HEK293T (cell line): ENCODE measurements around the gene PCDHA12.

ENCODE experiments used
- CTCF ChIA-PET: fragments of 350-600 bp; formaldehyde crosslinking; extraction: SDS; loops from one replicate; lab custom pipeline; 2021; ENCODE audit warnings: antibody characterized with exemption, inconsistent platforms; lab: Yijun Ruan, JAX
- POLR2A ChIA-PET: fragments of 350-600 bp; formaldehyde crosslinking; extraction: SDS; loops from one replicate; lab custom pipeline; 2020; ENCODE audit warnings: antibody characterized with exemption, inconsistent platforms; lab: Yijun Ruan, JAX
- DNase-seq: peaks from one replicate; pipeline ENCODE4 v3.0.0; 2012; ENCODE audit warnings: mixed read lengths; ENCODE audit errors: extremely low spot score
- ARNT ChIP-seq: fragments of 450-650 bp; IDR thresholded peaks from 2 replicates; pipeline ENCODE4 v1.6.1; 2017; ENCODE audit warnings: mild to moderate bottlenecking
- BHLHE40 ChIP-seq: fragments of 450-650 bp; IDR thresholded peaks from 2 replicates; pipeline ENCODE4 v1.6.1; 2016; ENCODE audit warnings: mild to moderate bottlenecking, moderate library complexity, borderline replicate concordance
- CTBP1 ChIP-seq: fragments of 450-650 bp; IDR thresholded peaks from 2 replicates; pipeline ENCODE4 v1.6.1; 2016; ENCODE audit warnings: borderline replicate concordance
- ELF4 ChIP-seq: fragments of 450-650 bp; IDR thresholded peaks from 2 replicates; pipeline ENCODE4 v1.6.1; 2017; ENCODE audit warnings: antibody characterized with exemption
- FOXA1 ChIP-seq: fragments of 450-650 bp; IDR thresholded peaks from 2 replicates; pipeline ENCODE4 v1.6.1; 2016; ENCODE audit warnings: mild to moderate bottlenecking
- FOXK2 ChIP-seq: fragments of 450-650 bp; IDR thresholded peaks from 2 replicates; pipeline ENCODE4 v1.6.1; 2016; ENCODE audit warnings: mild to moderate bottlenecking
- FOXM1 ChIP-seq: fragments of 450-650 bp; IDR thresholded peaks from 2 replicates; pipeline ENCODE4 v1.6.1; 2017; ENCODE audit warnings: mild to moderate bottlenecking, borderline replicate concordance
- HDGF ChIP-seq: fragments of 450-650 bp; IDR thresholded peaks from 2 replicates; pipeline ENCODE4 v1.6.1; 2017; ENCODE audit warnings: antibody characterized with exemption, borderline replicate concordance
- L3MBTL2 ChIP-seq: fragments of 450-650 bp; conservative IDR thresholded peaks from 2 replicates; pipeline ENCODE4 v1.6.1; 2016; ENCODE audit warnings: mild to moderate bottlenecking
- LEF1 ChIP-seq: fragments of 450-650 bp; IDR thresholded peaks from 2 replicates; pipeline ENCODE4 v1.6.1; 2017; ENCODE audit warnings: mild to moderate bottlenecking, borderline replicate concordance
- NFRKB ChIP-seq: fragments of 450-650 bp; IDR thresholded peaks from 2 replicates; pipeline ENCODE4 v1.6.1; 2016; ENCODE audit warnings: mild to moderate bottlenecking, moderate library complexity
- PKNOX1 ChIP-seq: fragments of 450-650 bp; IDR thresholded peaks from 2 replicates; pipeline ENCODE4 v1.6.1; 2016
- SP1 ChIP-seq: fragments of 450-650 bp; IDR thresholded peaks from 2 replicates; pipeline ENCODE4 v1.6.1; 2017
- SUZ12 ChIP-seq: fragments of 450-650 bp; IDR thresholded peaks from 2 replicates; pipeline ENCODE4 v1.6.1; 2016; ENCODE audit warnings: mild to moderate bottlenecking
- TARDBP ChIP-seq: fragments of 450-650 bp; IDR thresholded peaks from 2 replicates; pipeline ENCODE4 v1.6.1; 2016
- ZNF384 ChIP-seq: fragments of 450-650 bp; IDR thresholded peaks from 2 replicates; pipeline ENCODE4 v1.6.1; 2016

The PCDHA12 gene

GRCh38 chr5:140855772-140856674 is 19.1 kb upstream of the PCDHA12 start, which contains the start of gene PCDHA10:
TSS of gene PCDHA10 (plus strand) at chr5:140855897. CDS start at chr5:140856049, 152 bp downstream.
- TF ChIP-seq FOXM1 (no peak), LEF1 (no peak), L3MBTL2 (no peak)

GRCh38 chr5:140857177-140857986 is 17.7 kb upstream of the PCDHA12 start:
- no peak for TF ChIP-seq ELF4
- TF ChIP-seq ZNF384 = no peak
- TF ChIP-seq NFRKB = no peak
- TF ChIP-seq FOXM1 = no peak
- no peak for TF ChIP-seq SUZ12
- TF ChIP-seq SP1 = no peak
- no peak for TF ChIP-seq TARDBP
- TF ChIP-seq FOXA1 = no peak
- TF ChIP-seq L3MBTL2 = no peak
- no peak for DNase-seq
- ChIA-PET POLR2A (no interaction called here), CTCF (interaction anchor here (1.8 to 2.0 kb wide), 2 partner anchors 8 to 183 kb away, joined by 7 to 26 read pairs; no protein-coding TSS in a partner anchor)

More at GRCh38 chr5:140855772-140856674, 19.1 kb upstream of the PCDHA12 start, which contains the start of gene PCDHA10:
- peak; percentile 14 for DNase-seq
- CTCF ChIA-PET = interaction anchor here (0.7 to 2.2 kb wide), 7 partner anchors 9 to 185 kb away, joined by 3 to 26 read pairs (median 4); partner anchors contain the start of gene PCDHA11
- POLR2A ChIA-PET = interaction anchor here (1.8 kb wide), 1 partner anchor 185 kb away, joined by 9 read pairs; no protein-coding TSS in a partner anchor

GRCh38 chr5:140857987-140858240 is 17.2 kb upstream of the PCDHA12 start:
- ChIA-PET POLR2A (no interaction called here), CTCF (no interaction called here)
- no peak for DNase-seq
- no peak for TF ChIP-seq SP1
- TF ChIP-seq ARNT = no peak

GRCh38 chr5:140862441-140863295 is 12.4 kb upstream of the PCDHA12 start:
- TF ChIP-seq SUZ12 = no peak
- TF ChIP-seq ARNT = no peak
- no peak for TF ChIP-seq PKNOX1
- no peak for TF ChIP-seq FOXM1
- TF ChIP-seq FOXA1 = no peak
- TF ChIP-seq LEF1 = no peak
- TF ChIP-seq TARDBP = no peak
- no peak for TF ChIP-seq L3MBTL2
- TF ChIP-seq CTBP1 = no peak
- no peak for TF ChIP-seq NFRKB
- no peak for TF ChIP-seq BHLHE40
- no peak for TF ChIP-seq SP1
- TF ChIP-seq FOXK2 = no peak
- TF ChIP-seq ELF4 = no peak
- no peak for TF ChIP-seq HDGF
- no peak for TF ChIP-seq ZNF384
- CTCF ChIA-PET = no interaction called here
- no peak for DNase-seq
- POLR2A ChIA-PET = no interaction called here

GRCh38 chr5:140868721-140869554 is 6.2 kb upstream of the PCDHA12 start, which contains the start of gene PCDHA11:
TSS of gene PCDHA11 (plus strand) at chr5:140868957. CDS start at chr5:140869104, 147 bp downstream.
- DNase-seq = peak; percentile 52
- TF ChIP-seq L3MBTL2 (0 out of 2 replicates have a peak, but pooled peaks have one; percentile 24), CTBP1 (no peak)
- POLR2A ChIA-PET = interaction anchor here (1.3 to 1.4 kb wide), 2 partner anchors 58 to 171 kb away, joined by 4 to 33 read pairs; no protein-coding TSS in a partner anchor
- CTCF ChIA-PET = interaction anchor here (0.6 to 2.3 kb wide), 20 partner anchors 8 to 311 kb away, joined by 3 to 80 read pairs (median 5); partner anchors contain the start of genes PCDHA1, PCDHA10, PCDHA8 and PCDHAC1

- CTCF ChIA-PET = interaction anchor here (0.6 to 2.3 kb wide), 20 partner anchors 8 to 312 kb away, joined by 3 to 80 read pairs (median 5); partner anchors contain the start of genes PCDHA1, PCDHA10, PCDHA8 and PCDHAC1
- DNase-seq = no peak
- TF ChIP-seq PKNOX1 (no peak), L3MBTL2 (no peak), SUZ12 (no peak), NFRKB (no peak), TARDBP (no peak), ARNT (no peak), FOXK2 (no peak), ZNF384 (no peak), LEF1 (no peak), FOXM1 (no peak)
- POLR2A ChIA-PET = interaction anchor here (1.3 to 1.4 kb wide), 2 partner anchors 57 to 171 kb away, joined by 4 to 33 read pairs; no protein-coding TSS in a partner anchor
These were observed 5.6 kb upstream of the PCDHA12 start for GRCh38 chr5:140869555-140869886.
